NCI-H510A (cell line): ENCODE measurements around the gene TRAPPC14.
"Not testable (repeated sequence)": the region's sequence is repeated elsewhere in the genome, so short reads cannot be mapped to it uniquely, and the experiment has no call there.

Experiments used
- DNase-seq: peaks from one replicate; lab custom pipeline; 2025; lab: John Stamatoyannopoulos, UW

Gene TRAPPC14

DNA sequence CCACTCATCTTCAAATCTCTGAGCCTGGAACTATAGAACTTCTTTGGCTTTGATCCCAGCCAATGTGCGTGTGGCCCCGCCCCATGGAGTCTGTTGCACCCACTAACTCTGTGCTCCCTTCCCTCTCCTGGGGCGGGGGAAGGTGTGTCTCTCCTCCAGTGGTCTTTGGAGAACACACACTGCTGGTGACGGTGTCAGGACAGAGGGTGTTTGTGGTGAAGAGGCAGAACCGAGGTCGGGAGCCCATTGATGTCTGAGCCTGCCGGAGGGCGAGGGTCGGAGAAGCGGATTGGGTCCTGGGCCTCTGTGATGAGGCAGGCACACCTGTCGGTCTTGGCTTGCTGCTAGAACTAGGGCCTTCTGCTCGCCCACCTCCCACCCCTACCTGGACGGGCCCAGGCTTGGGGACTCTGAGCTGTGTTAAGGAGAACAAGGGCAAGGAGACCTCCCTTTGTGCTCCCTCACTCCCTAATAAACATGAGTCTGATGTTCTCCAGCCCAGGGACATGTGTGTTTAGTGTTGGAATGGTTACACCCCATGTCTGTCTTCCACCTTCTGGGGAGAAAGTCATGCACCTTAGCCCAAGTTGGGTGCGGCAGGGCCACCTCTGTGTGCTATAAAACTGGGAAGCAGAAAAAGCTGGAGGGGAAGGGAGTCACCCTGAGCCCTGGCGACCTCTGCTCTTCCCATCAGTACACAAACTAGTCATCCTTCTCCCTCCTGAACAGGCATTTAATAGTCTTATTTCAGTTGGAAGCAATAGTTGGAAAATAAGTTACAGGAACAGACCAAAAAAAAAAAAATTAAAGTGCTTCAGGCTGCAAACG lies 4.6 kb downstream of the TRAPPC14 start:
- DNase-seq: no peak

DNA sequence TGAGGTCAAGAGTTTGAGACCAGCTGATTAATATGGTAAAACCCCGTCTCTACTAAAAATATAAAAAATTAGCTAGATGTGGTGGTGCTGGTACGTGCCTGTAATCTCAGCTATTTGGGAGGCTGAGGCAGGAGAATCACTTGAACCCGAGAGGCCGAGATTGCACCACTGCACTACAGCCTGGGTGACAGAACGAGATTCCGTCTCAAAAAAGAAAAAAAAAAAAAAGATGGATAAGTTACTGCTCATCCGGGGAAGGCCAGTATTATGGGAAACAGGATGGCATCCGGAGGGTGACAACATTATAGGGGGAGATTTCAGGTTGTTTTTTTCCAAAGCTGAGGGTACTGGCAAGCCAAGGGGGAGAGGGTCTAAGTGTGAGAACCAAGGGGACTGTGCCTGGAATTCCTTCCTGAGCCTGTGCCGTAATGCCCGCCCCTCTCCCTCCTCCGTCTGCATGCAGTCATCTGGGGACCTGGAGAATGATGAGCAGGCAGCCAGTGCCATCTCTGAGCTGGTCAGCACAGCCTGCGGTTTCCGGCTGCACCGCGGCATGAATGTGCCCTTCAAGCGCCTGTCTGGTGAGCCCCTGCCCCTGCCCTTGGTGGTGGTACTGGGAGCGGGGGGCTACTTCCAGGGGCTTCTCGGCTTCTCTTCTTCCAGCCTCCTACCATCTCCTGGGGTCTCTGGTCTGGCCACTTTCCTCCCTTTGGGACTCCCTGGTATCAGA lies 5.4 kb downstream of the TRAPPC14 start:
- no peak for DNase-seq

DNA sequence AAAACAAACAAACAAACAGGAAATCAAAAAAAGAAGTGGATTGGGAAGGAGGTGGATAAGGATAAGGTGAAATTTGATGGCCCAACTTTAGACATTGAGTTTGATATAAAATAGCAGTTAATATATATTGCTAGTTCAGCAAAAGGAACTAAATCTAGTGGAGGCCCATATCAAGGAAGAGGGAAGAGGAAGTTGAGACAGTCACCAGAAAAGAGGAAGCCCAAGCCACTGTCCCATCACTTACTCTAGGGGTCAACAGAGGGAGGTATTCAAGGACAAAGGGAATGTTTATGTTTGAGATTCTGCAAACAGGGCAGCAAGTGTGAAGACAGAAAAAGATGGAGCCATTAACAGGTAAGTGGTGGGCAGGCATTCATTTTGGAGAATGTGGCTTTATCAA lies 6.1 kb downstream of the TRAPPC14 start:
- no peak for DNase-seq

DNA sequence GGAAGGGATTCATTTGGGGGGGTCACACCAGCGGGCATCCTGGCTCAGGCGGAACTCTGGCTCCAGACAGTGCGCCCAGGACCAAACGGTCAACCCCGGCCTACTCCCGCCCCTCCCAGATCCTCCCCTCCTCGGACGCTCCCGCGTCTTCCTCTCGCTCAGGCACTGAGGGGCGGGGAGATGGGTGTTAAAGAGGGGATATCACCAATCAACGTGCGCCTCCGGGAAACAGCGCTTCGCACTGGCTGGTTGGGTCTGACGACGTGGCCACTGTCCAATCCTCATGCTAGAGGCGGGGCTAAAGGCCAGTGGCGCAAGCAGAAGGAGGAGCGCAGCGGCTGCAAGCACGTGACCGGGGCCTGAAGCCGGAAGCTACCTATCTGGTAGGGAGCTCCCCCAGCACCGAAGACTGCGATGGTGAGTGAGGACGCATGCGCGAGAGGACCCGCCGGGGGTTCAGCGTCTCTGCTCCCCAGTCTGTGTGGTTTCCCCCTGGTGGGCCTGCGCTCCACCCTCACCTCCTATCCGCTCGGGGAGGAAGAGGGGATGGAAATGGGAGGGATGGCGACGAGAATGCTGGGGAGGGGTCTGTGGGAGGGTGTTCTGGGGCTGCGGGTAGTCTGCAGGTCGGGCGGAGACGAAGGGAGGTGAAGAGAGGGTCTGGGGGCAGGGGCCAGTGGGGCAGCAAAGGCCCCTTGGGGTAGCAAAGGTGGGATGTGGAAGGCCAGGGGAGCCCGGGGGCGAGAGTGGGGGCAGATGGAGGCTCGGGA lies 9.8 kb downstream of the TRAPPC14 start, which contains the start of gene LAMTOR4:
TSS of gene LAMTOR4 (plus strand) at position 360 of the 770 bp plus-strand sequence. CDS start at position 415, 55 bp downstream.
- peak; percentile 95 for DNase-seq

DNA sequence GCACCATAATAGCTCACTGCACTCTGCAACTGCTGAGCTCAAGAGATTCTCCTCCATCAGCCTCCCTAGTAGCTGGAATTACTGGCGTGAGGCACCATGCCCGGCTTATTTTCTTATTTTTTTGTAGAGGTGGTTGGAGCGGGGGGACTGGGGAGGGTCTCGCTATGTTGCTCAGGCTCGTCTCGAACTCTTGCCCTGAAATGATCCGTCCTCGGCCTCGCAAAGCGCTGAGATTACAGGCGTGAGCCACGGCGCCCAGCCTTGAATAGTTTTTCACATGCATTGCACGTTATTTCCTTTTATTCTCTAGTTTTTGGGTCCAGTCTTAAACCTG lies 10.3 kb downstream of the TRAPPC14 start:
- DNase-seq: no peak

DNA sequence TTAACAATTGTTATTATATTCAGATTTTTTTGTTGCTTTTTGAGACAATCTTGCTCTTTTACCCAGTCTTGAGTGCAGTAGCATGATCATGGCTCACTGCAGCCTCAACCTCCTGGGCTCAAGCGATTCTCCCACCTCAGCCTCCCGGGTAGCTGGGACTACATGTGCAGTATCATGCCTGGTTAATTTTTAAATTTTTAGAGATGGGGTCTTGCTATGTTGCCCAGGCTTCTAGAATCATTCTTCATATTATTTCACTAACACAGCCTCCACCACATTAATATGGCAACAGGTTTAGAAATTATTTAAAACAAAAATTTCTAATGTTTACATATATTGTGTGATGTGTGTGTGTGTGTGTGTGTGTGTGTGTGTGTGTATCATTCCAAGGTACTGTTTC lies 11.2 kb downstream of the TRAPPC14 start:
- no peak for DNase-seq

DNA sequence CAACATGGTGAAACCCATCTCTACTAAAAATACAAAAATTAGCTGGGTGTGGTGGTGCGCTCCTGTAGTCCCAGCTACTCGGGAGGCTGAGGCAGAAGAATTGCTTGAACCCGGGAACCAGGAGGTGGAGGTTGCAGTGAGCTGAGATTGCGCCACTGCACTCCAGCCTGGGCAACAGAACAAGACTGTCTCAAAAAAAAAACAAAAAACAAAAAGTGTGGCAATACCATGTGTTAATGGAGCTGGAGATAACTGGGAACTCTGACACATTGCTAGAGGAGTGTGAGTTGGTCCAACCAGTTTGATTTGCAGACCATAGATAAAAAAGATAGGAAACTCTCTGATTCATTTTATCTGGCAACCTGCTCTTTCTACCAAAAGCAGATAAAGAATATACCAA lies 12.2 kb downstream of the TRAPPC14 start:
- not testable (repeated sequence) for DNase-seq

DNA sequence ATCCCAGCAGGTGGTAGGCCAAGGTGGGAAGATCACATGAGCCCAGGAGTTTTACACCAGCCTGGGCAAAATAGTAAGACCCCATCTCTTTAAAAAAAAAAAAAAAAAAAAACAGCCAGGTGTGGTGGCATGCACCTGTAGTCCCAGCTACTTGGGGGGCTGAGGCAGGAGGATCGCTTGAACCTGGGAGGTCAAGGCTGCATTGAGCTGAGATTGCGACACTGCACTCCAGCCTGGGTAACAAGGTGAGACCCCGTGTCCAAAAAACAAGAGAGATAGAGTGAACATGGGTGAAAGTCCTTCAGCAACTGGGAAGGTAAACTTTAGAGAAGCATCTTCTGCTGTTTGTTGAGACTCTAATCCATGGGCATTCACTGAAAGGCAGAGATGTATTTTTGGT lies 16.1 kb downstream of the TRAPPC14 start:
- DNase-seq: no peak

DNA sequence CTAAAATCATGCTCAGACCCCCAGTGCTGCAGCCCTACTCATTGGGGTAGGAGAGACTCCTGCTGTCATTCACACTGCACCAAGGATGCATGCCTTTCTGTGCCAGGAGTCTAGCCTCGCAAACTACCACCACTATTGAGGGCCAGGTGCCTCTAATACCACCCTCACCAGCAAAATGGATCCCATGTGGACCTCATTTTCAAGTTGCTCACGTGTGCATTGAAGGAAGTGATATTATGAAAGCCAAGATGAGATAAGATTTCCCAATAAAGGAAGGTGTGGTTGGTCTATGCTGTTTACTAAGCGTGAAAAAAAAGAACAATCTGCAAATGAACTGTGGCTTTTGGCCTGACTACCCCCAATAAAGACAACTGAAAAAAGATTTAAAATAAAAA lies 17.0 kb downstream of the TRAPPC14 start:
- DNase-seq: no peak

DNA sequence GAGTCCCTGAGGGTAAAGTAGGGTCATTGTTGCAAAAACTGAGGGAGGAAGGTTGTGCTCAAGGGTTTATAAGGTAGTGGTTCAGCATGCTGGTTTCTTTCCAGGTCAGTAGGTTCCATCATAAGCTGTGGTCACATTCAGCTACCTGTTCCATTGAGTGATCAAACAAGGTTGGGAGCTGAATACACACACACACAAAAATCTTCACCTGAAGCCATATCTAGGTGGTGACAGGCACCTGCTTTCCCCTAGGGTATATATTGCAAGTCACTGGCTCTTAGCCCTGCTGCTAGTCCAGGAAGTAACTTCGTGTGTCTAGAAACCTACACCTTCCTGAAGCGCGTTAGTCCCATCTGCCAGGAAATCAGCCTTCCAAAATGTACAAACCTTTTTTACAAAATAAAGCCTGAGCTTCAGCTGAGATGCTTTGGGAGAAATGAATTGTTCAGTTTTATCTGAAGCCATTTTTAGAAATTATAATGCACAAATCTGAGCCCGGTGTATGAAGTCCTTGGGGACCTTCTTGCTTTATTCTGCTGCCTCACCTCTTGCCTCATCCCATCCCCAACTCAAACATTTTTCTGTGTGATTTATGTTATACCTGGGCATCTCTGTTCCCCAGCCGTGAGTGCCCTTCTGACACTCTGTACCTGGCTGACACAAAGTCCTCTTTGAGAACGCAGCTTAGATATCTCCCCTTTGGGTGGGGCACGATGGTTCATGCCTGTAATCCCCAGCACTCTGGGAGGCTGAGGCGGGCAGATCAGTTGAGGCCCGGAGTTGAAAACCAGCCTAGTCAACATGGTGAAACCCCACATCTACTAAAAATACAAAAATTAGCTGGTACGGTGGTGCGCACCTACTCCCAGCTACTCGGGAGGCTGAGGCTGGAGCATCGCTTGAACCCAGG lies 20.4 kb downstream of the TRAPPC14 start:
- DNase-seq: no peak

DNA sequence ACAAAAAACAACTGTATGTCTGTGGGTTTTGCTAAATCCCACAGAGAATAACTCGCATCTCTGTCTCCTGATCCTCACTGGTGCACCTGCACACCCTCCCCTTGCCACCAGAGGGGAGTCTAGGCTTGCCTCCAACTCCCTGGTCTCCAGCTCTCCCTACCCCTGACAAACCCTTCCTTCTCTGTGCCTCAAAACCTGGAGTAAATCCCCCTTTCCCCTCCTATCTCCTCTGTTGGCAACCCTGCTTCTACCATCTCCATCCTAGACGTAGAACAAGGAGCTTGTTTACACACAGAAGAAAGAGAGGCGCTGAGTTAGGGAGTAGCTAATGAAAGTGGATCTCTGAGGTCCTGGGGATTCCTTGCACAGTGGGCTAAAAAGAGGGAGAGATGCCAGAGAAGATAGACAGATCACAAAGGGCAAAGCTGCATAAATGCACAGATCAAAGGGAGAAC lies 25.8 kb downstream of the TRAPPC14 start:
- DNase-seq: no peak

DNA sequence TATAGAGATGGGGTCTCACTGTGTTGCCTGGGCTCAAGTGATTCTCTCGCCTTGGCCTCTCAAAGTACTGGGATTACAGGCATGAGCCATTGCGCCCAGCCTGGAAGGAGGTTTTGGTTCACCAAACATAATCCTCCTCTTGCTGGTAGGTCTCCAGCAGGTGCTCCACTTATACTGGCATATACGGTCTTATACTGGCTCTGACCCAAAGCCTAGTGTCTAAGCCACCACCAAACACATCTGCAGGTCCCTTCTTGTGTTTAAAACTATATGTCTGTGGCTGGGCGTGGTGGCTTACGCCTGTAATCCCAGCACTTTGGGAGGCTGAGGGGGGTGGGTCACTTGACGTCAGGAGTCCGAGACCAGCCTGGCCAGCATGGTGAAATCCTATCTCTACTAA lies 26.4 kb downstream of the TRAPPC14 start:
- DNase-seq: no peak

DNA sequence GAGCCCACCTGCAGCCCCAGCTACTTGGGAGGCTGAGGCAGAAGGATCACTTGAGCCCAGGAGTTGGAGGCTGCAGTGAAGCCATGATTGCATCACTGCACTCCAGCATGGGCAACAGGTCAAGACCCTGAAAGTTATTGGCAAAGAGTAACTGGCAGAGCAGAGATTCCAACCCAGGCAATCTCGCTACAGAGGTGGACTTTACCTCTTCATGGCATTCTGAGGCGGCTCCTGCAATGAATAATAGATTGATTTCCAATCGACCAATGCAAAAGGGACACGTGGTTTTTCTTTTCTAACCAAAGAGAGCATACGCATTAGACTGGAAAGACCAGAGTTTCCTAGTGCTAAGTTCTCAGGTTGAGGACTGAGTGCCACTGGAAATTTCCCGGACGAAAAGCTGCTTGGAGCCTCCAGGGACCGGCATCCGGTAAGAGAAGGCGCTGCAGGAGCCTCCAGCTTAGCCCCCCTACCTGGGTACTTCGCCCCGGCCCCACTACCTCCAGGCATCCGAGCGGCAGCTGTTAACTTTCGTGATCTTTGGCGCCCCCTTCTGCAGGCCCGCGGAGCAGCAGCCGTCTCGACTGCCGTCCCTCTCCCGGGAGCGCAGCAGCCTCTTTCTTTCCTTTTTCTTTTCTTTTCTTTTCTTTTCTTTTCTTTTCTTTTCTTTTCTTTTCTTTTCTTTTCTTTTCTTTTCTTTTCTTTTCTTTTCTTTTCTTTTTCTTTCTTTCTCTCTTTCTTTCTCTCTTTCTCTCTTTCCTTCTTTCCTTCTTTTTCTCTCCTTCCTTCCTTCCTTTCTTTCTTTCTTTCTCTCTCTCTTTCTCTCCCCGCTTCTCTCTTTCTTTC lies 27.7 kb downstream of the TRAPPC14 start:
- peak; percentile 24 for DNase-seq

DNA sequence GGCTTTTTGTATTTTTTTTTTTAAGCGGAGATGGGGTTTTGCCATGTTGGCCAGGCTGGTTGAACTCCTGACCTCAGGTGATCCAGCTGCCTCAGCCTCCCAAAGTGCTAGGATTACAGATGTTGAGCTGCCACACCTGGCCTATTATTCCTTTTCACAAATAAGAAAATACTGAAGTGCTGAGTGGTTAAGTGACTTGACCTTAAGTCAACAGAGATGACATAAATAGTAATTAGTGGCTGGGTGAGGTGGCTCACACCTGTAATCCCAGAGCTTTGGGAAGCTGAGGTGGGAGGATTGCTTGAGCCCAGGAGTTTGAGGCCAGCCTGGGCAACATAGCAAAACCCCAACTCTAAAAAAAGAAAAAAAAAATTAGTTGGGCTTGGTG lies 28.3 kb downstream of the TRAPPC14 start:
- DNase-seq: not testable (repeated sequence)

DNA sequence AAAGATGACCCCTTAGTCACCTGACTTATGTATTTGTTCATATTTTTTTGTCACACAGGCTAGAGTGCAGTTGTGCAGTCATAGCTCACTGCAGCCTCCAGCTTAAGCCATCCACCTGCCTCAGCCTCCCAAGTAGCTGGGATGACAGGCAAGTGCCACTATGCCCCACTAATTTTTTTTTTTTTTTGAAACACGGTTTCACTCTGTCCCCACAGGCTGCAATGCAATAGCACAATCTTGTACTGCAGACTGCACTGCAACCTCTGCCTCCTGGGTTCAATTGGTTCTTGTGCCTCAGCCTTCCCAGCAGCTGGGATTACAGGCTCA lies 29.9 kb downstream of the TRAPPC14 start:
- DNase-seq: no peak

DNA sequence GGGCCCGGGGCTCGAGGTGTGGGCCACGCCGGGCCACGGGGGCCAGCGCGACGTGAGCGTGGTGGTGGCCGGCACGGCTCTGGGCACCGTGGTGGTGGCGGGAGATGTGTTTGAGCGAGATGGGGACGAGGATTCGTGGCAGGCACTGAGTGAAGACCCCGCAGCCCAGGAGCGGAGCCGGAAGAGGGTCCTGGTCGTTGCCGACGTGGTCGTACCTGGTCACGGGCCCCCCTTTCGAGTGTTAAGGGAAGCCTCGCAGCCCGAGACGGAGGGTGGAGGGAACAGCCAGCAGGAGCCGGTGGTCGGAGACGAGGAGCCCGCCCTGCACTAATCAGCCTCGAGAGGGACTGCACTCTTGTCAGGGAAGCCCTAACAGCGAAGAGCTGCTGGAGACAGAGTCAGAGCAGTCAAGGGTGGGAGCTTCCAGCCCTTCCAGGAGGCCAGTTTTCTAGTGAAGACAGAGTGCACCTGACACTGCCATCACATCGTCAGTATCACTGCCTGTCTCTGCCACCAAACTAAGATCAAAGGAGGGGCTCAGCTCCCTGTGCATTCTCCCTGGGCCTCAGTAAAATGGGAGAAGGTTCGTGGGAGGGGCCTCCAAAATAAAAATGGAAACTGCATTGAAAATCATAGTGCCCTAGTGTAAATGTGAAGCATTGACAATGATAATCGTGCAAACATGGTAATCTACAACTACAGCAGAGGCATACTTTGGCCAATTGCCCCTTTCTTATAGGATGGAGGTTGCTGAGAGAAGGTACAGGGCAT lies 30.5 kb downstream of the TRAPPC14 start:
- no peak for DNase-seq

DNA sequence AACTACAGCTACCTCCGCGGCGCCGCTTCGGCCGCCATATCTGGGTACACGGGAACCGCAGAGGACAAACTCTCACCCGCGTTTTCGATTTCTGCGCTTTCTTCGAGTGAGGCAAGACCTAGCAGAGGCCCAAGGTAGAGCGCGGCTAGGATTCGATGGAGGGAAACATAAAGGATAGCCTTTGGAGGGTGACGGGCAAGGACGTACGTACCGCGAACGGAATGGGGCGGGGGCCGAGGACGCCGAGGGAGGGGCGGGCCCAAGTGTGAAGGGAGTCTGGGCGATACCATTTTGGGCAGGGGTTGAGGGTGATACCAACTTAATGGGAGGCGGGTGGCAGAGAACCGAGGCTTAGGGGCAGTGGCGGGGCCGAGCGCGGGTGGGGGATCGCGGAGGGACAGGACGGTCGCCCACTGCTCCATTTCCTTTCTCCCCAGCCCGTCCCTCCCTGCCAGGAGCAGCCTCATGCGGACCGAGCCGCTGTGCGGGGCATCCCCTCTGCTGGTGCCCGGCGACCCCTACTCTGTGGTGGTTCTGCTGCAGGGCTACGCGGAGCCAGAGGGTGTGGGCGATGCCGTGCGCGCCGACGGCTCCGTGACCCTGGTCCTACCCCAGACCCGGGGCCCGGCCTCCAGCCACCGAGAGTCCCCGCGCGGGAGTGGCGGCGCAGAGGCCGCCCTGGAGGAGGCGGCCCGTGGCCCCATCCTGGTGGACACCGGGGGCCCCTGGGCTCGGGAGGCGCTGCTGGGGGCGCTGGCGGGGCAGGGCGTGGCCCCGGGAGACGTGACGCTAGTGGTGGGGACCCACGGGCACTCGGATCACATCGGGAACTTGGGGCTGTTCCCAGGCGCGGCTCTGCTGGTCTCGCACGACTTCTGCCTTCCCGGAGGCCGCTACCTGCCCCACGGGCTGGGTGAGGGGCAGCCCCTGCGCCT lies 31.3 kb downstream of the TRAPPC14 start, which contains the start of gene MBLAC1:
TSS of gene MBLAC1 (plus strand) at position 37 of the 935 bp plus-strand sequence. CDS start at position 466, 429 bp downstream.
- peak; percentile 76 for DNase-seq

DNA sequence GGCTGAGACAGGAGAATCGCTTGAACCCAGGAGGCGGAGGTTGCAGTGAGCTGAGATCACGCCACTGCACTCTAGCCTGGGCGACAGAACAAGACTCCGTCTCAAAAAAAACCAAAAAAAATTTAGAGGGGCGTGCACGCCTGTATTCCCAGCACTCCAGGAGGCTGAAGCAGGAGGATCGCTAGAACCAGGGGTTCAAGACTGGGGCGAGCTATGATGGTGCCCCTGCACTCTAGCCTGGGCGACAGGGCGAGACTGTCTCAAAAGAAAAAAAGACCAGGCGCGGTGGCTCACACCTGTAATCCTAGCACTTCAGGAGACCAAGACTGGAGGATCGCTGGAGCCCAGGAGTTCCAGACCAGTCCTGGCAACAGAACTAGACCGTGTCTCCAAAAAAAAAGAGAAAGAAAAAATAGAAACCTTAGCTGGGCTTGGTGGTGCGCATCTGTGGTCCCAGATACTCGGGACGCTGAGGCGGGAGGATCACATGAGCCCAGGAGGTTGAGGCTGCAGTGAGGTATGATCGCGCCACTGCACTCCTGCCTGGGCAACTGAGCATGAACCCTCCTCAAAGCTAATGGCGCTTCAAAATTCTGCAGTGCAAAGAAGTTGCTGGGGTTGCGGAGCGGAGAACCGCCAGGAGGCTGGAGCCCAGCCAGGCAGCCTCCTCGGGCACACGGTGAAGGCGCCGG lies 32.1 kb downstream of the TRAPPC14 start:
- no peak for DNase-seq
